K562 (cell line): ENCODE results near the gene CPT1A. TPM values are rescaled to one million over a fixed set of nuclear protein-coding genes. Genes with fewer than 3 reads are reported as not detected.

Experiments
- ADNP ChIP-seq: fragments of 200-800 bp; sonication (Bioruptor generic); IDR thresholded peaks from 2 replicates; pipeline ENCODE4 v1.6.1; 2016; ENCODE audit warnings: missing genetic modification characterization, missing compliant biosample characterization
- ARHGAP35 ChIP-seq: fragments of 450-650 bp; IDR thresholded peaks from 2 replicates; pipeline ENCODE4 v1.6.1; 2018; ENCODE audit not compliant: partially characterized antibody
- BRCA1 ChIP-seq, 2 experiments: fragments of 450-650 bp in 1 of 2; sonication (generic) in 1 of 2; formaldehyde crosslinking in 1 of 2; IDR thresholded peaks; 2 replicates each; pipeline versions ENCODE4 v1.5.0 to v1.6.1; 2017 to 2020; ENCODE audit warnings: mild to moderate bottlenecking in 1 of 2, missing genetic modification reagents in 1 of 2
- BRF1 ChIP-seq: IDR thresholded peaks from 3 replicates; pipeline ENCODE4 v1.6.1; 2011; ENCODE audit warnings: borderline replicate concordance, mild to moderate bottlenecking; ENCODE audit not compliant: insufficient read length; ENCODE audit errors: extremely low read depth
- BRF2 ChIP-seq: IDR thresholded peaks from 3 replicates; pipeline ENCODE4 v1.6.1; 2011; ENCODE audit warnings: borderline replicate concordance, mild to moderate bottlenecking; ENCODE audit not compliant: insufficient read length, insufficient read depth
- CBFA2T3 ChIP-seq: fragments of 450-650 bp; IDR thresholded peaks from 2 replicates; pipeline ENCODE4 v1.6.1; 2017
- CBX8 ChIP-seq: fragments of 200-600 bp; sonication (generic); IDR thresholded peaks from 2 replicates; pipeline ENCODE4 v1.6.1; 2012; ENCODE audit warnings: borderline replicate concordance, mixed run types, low read depth, mild to moderate bottlenecking, moderate library complexity, mixed read lengths, low read length, control low read depth, inconsistent platforms; ENCODE audit not compliant: poor library complexity, severe bottlenecking; ENCODE audit errors: extremely low read depth
- CREBBP ChIP-seq: IDR thresholded peaks from one replicate; pipeline ENCODE4 v1.6.1; 2012; ENCODE audit warnings: low read depth, mild to moderate bottlenecking, control low read depth, inconsistent platforms, low read length
- ETS1 ChIP-seq: conservative IDR thresholded peaks from 2 replicates; pipeline ENCODE4 v1.6.1; 2011; ENCODE audit warnings: low read depth, mild to moderate bottlenecking, low read length; ENCODE audit not compliant: control insufficient read depth
- HDAC6 ChIP-seq: IDR thresholded peaks from 2 replicates; pipeline ENCODE4 v1.6.1; 2012; ENCODE audit warnings: low read depth, mild to moderate bottlenecking, control low read depth, inconsistent platforms, low read length, moderate library complexity
- HNRNPH1 ChIP-seq: fragments of 200-400 bp; formaldehyde crosslinking; optimal IDR thresholded peaks from 2 replicates; pipeline ENCODE3; 2017; ENCODE audit warnings: low read depth, mild to moderate bottlenecking, low read length, moderate library complexity
- KLF6 ChIP-seq: fragments of 250-450 bp; sonication (Bioruptor Pico); IDR thresholded peaks from 2 replicates; pipeline ENCODE4 v1.4.0; 2020; ENCODE audit warnings: mild to moderate bottlenecking, moderate library complexity, borderline replicate concordance
- MBD1 ChIP-seq: fragments of 250-450 bp; sonication (Bioruptor Pico); IDR thresholded peaks from 2 replicates; pipeline ENCODE4 v1.8.0; 2022; ENCODE audit warnings: inconsistent platforms
- PHF8 ChIP-seq: fragments of 200-600 bp; sonication (generic); IDR thresholded peaks from 2 replicates; pipeline ENCODE4 v1.6.1; 2012; ENCODE audit warnings: mixed run types, mild to moderate bottlenecking, inconsistent platforms, low read length, moderate library complexity, borderline replicate concordance
- SUPT5H ChIP-seq: fragments of 450-650 bp; IDR thresholded peaks from 2 replicates; pipeline ENCODE4 v1.6.1; 2016
- ZBED1 ChIP-seq: IDR thresholded peaks from 2 replicates; pipeline ENCODE4 v1.6.1; 2014
- ZFPM2 ChIP-seq: fragments of 250-450 bp; sonication (Bioruptor Pico); IDR thresholded peaks from 2 replicates; pipeline ENCODE4 v1.5.1; 2022; ENCODE audit warnings: mild to moderate bottlenecking
- ZNF232 ChIP-seq: sonication (generic); formaldehyde crosslinking; IDR thresholded peaks from 2 replicates; pipeline ENCODE4 v1.8.0; 2022; ENCODE audit warnings: mild to moderate bottlenecking, missing genetic modification reagents
- ZNF263 ChIP-seq: sonication (generic); formaldehyde crosslinking; IDR thresholded peaks from 2 replicates; pipeline ENCODE4 v1.8.0; 2022; ENCODE audit warnings: mild to moderate bottlenecking, missing genetic modification reagents, borderline replicate concordance
- ZNF384 ChIP-seq: IDR thresholded peaks from 2 replicates; pipeline ENCODE4 v1.6.1; 2012; ENCODE audit warnings: low read depth, low read length, improper control_type of control experiment
- ZNF436 ChIP-seq: fragments of 250-450, 450-650 bp; sonication (Bioruptor Pico); formaldehyde crosslinking; IDR thresholded peaks from 2 replicates; pipeline ENCODE4 v1.7.0; 2020; ENCODE audit warnings: mild to moderate bottlenecking
- ZNF695 ChIP-seq: fragments of 450-650 bp; formaldehyde crosslinking; IDR thresholded peaks from 2 replicates; pipeline ENCODE4 v1.4.0; 2020; ENCODE audit warnings: mild to moderate bottlenecking, moderate library complexity
- ZNF699 ChIP-seq: fragments of 250-450 bp; sonication (Bioruptor Pico); IDR thresholded peaks from 2 replicates; pipeline ENCODE4 v1.8.0; 2021; ENCODE audit warnings: mild to moderate bottlenecking, moderate library complexity; ENCODE audit not compliant: insufficient replicate concordance
- polyA plus RNA-seq, 8 experiments: library from polyadenylated mRNA; depleted of rRNA in 4 of 8; stranded (reverse) in 5 of 8; unstranded in 3 of 8; fragments of >200 nt; fragmentation: Nextera tagmentation in 2 of 8; fragmentation: Illumina TruSeq in 1 of 8; extraction: Ambion mirVana in 2 of 8; extraction: Trizol in 1 of 8; gene quantifications; 2 replicates each; pipeline versions ENCODE4 v1.2.1 to v1.2.3, GENCODE V29; 2011 to 2014; ENCODE audit warnings: inconsistent platforms in 1 of 8, missing spikeins in 1 of 8
- total RNA-seq, 7 experiments: library from RNA; depleted of rRNA in 6 of 7; stranded (reverse); fragments of >200 nt in 6 of 7; fragmentation: Illumina TruSeq in 2 of 7; extraction: Trizol in 2 of 7; gene quantifications; 2 replicates each; pipeline versions ENCODE4 v1.2.1 to v1.2.3, GENCODE V29; 2011 to 2021; ENCODE audit warnings: low replicate concordance in 1 of 7
- TF ChIP-seq, protein P1 (sequence below): fragments of 450-650 bp; formaldehyde crosslinking; IDR thresholded peaks from 2 replicates; pipeline ENCODE4 v1.4.0; 2020; ENCODE audit warnings: mild to moderate bottlenecking
- TF ChIP-seq, protein P2 (sequence below): fragments of 250-450 bp; sonication (Bioruptor Pico); IDR thresholded peaks from 2 replicates; pipeline ENCODE4 v1.8.0; 2022; ENCODE audit warnings: moderate library complexity, mild to moderate bottlenecking, inconsistent platforms

Gene CPT1A
- total and polyA plus RNA-seq, 9 of the 15 experiments (the other 6 are each of a cell fraction or from before 2014, with no cell fraction given): 2.6 to 29.1 (median 12.3) TPM

DNA sequence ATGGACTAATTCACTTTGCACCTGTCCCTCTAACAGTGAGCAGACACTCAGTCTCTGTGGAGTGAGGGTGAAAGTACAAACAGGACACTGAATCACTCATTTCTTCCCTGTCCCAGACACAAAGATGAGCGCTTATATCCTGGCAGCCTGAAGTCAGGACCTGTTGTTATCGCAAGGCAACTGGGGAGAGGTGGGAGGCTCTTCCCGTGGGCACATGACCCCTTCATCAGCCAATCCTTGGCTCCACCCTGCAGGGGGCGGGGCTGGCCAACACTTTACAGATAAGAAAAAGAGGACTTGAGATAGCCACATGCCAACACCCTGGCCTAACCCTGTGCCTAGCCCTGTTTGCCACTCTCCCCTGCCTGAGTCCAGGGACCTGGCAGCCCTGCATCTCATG, 60.9 kb downstream of the CPT1A start (continued):
- TF ChIP-seq BRF2 (no peak), ZBED1 (no peak), ZFPM2 (no peak), PHF8 (peak; percentile 26; the same call in 1 of the 2 replicates), CBX8 (no peak), ZNF436 (CRISPR knock-in tag) (no peak), ETS1 (no peak), ZNF232 (CRISPR knock-in tag) (no peak), ZNF695 (CRISPR knock-in tag) (no peak), ZNF384 (no peak), SUPT5H (no peak), ZNF263 (no peak), KLF6 (CRISPR knock-in tag) (no peak), ARHGAP35 (no peak), CREBBP (no peak), BRF1 (no peak), HNRNPH1 (no peak), MBD1 (CRISPR knock-in tag) (no peak), ADNP (tag) (no peak), ZNF699 (CRISPR knock-in tag) (no peak), CBFA2T3 (peak; percentile 31), HDAC6 (no peak), BRCA1 (IDR thresholded peaks at IDR 0.05) (no peak), BRCA1 (CRISPR knock-in tag; IDR thresholded peaks at IDR 0.05) (no peak)
- TF ChIP-seq, protein P1, sequence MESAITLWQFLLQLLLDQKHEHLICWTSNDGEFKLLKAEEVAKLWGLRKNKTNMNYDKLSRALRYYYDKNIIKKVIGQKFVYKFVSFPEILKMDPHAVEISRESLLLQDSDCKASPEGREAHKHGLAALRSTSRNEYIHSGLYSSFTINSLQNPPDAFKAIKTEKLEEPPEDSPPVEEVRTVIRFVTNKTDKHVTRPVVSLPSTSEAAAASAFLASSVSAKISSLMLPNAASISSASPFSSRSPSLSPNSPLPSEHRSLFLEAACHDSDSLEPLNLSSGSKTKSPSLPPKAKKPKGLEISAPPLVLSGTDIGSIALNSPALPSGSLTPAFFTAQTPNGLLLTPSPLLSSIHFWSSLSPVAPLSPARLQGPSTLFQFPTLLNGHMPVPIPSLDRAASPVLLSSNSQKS (CRISPR knock-in tag): no peak
- TF ChIP-seq, protein P2, sequence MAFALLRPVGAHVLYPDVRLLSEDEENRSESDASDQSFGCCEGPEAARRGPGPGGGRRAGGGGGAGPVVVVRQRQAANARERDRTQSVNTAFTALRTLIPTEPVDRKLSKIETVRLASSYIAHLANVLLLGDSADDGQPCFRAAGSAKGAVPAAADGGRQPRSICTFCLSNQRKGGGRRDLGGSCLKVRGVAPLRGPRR (CRISPR knock-in tag): no peak
